Activated CD4-positive, alpha-beta T cell treated with anti-CD3 and anti-CD28 coated beads, Interleukin-2, amount 50 U/mL, for 4 hours (primary cell): ENCODE data around the gene SKIC8.

Experiments
- DNase-seq, 2 experiments: peaks; one replicate each; pipeline ENCODE4 v3.0.0-alpha.2; 2020

Gene SKIC8

GRCh38 chr15:78291052-78291451 lies 8.4 kb downstream of the SKIC8 start:
- DNase-seq, result no peak

GRCh38 chr15:78290222-78290621 lies 9.2 kb downstream of the SKIC8 start:
- no peak for DNase-seq

- DNase-seq, result no peak
Measured at GRCh38 chr15:78284758-78285157, 14.7 kb downstream of the SKIC8 start.

- DNase-seq, result no peak
Measured at GRCh38 chr15:78282324-78282723, 17.1 kb downstream of the SKIC8 start.

GRCh38 chr15:78280319-78281072 lies 18.9 kb downstream of the SKIC8 start:
- DNase-seq, result no peak

GRCh38 chr15:78276064-78276943 lies 23.1 kb downstream of the SKIC8 start:
- no peak for DNase-seq

GRCh38 chr15:78274994-78275393 lies 24.4 kb downstream of the SKIC8 start:
- no peak for DNase-seq

- DNase-seq, result no peak
Measured at GRCh38 chr15:78272776-78273175, 26.6 kb downstream of the SKIC8 start.

GRCh38 chr15:78272316-78272715 lies 27.1 kb downstream of the SKIC8 start:
- no peak for DNase-seq

GRCh38 chr15:78266806-78267205 lies 32.6 kb downstream of the SKIC8 start:
- no peak for DNase-seq

GRCh38 chr15:78266229-78266628 lies 33.2 kb downstream of the SKIC8 start:
- no peak for DNase-seq

GRCh38 chr15:78265752-78266224 lies 33.6 kb downstream of the SKIC8 start:
- DNase-seq, result no peak

- DNase-seq, result no peak
Measured at GRCh38 chr15:78265137-78265460, 34.3 kb downstream of the SKIC8 start.

- peak; percentile 41 to 49 for DNase-seq
Measured at GRCh38 chr15:78264304-78265136, 34.9 kb downstream of the SKIC8 start, which contains the start of gene DNAJA4. Gene DNAJA4 (plus strand): TSS chr15:78264562. CDS start chr15:78264764, 202 bp downstream.

GRCh38 chr15:78263907-78264303 lies 35.5 kb downstream of the SKIC8 start:
- DNase-seq, result no peak

- DNase-seq, result no peak
Measured at GRCh38 chr15:78263351-78263781, 36.0 kb downstream of the SKIC8 start.

- DNase-seq, result no peak
Measured at GRCh38 chr15:78261062-78261461, 38.3 kb downstream of the SKIC8 start.

GRCh38 chr15:78260489-78260888 lies 38.9 kb downstream of the SKIC8 start:
- no peak for DNase-seq

GRCh38 chr15:78259232-78259631 lies 40.2 kb downstream of the SKIC8 start:
- no peak for DNase-seq

GRCh38 chr15:78257681-78258080 lies 41.7 kb downstream of the SKIC8 start:
- no peak for DNase-seq

GRCh38 chr15:78256044-78256437 lies 43.4 kb downstream of the SKIC8 start:
- no peak for DNase-seq

GRCh38 chr15:78255421-78256043 lies 43.9 kb downstream of the SKIC8 start:
- DNase-seq, result no peak

GRCh38 chr15:78251136-78251535 lies 48.3 kb downstream of the SKIC8 start:
- DNase-seq, result no peak
